ENCODE data around the gene ADAMTS17.

DNA sequence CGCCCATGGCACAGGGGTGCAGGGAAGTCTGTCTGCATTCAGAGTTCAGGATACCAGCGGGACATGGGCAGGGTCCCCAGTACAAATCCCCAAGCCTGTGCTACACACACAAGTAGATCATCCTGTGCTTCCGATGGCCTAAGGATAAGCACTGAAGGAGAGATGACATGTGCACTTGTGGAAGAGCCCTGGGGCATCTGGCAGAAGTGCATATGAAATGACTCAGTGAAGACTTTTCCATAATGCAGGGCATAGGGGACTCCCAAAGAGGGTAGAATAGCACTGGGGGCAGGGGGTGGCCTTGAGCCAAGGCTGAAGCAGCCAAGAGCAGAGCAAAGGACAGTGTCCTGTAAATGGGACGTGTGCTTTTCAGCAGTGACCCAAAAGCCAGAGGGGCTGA is 22.9 kb downstream of the ADAMTS17 start:
- TF ChIP-seq, protein P1, sequence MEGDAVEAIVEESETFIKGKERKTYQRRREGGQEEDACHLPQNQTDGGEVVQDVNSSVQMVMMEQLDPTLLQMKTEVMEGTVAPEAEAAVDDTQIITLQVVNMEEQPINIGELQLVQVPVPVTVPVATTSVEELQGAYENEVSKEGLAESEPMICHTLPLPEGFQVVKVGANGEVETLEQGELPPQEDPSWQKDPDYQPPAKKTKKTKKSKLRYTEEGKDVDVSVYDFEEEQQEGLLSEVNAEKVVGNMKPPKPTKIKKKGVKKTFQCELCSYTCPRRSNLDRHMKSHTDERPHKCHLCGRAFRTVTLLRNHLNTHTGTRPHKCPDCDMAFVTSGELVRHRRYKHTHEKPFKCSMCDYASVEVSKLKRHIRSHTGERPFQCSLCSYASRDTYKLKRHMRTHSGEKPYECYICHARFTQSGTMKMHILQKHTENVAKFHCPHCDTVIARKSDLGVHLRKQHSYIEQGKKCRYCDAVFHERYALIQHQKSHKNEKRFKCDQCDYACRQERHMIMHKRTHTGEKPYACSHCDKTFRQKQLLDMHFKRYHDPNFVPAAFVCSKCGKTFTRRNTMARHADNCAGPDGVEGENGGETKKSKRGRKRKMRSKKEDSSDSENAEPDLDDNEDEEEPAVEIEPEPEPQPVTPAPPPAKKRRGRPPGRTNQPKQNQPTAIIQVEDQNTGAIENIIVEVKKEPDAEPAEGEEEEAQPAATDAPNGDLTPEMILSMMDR (IDR thresholded peaks at IDR 0.05): no peak
- no peak for TF ChIP-seq POLR2A (IDR thresholded peaks at IDR 0.05)

Measured in right lobe of liver (tissue), 4 donors.